Endodermal cell (in vitro differentiated cells): ENCODE measurements around the gene PIEZO2. TPM values are rescaled to one million over a fixed set of nuclear protein-coding genes. Genes with fewer than 3 reads are reported as not detected.

Experiments
- DNase-seq: peaks from one replicate; pipeline ENCODE4 v3.0.0-alpha.2; 2017
- H3K27ac ChIP-seq: 2 replicates; pipeline ENCODE4 v1.5.1; 2013; ENCODE audit warnings: mild to moderate bottlenecking, low read depth, low read length, moderate library complexity
- H3K27me3 ChIP-seq: 2 replicates; pipeline ENCODE4 v1.6.1; 2013; ENCODE audit warnings: mild to moderate bottlenecking, low read length, moderate library complexity; ENCODE audit not compliant: insufficient read depth, control insufficient read depth, poor library complexity, severe bottlenecking
- H3K36me3 ChIP-seq: 2 replicates; pipeline ENCODE4 v1.7.0; 2013; ENCODE audit warnings: mild to moderate bottlenecking, low read length, moderate library complexity; ENCODE audit not compliant: control insufficient read depth, insufficient read depth
- H3K4me1 ChIP-seq: one replicate; pipeline ENCODE4 v1.7.0; 2013; ENCODE audit warnings: low read length; ENCODE audit not compliant: control insufficient read depth, insufficient read depth
- H3K4me3 ChIP-seq: 2 replicates; pipeline ENCODE4 v1.5.1; 2013; ENCODE audit warnings: mild to moderate bottlenecking, low read length, moderate library complexity
- H3K9ac ChIP-seq: 2 replicates; pipeline ENCODE4 v1.6.1; 2013; ENCODE audit warnings: mild to moderate bottlenecking, low read length, moderate library complexity; ENCODE audit not compliant: poor library complexity, severe bottlenecking; ENCODE audit errors: extremely low read depth
- H3K9me3 ChIP-seq: 2 replicates; pipeline ENCODE4 v1.6.1; 2013; ENCODE audit warnings: mild to moderate bottlenecking, low read length, moderate library complexity; ENCODE audit not compliant: control insufficient read depth
- H3K27ac Mint-ChIP-seq: 2 replicates; pipeline ENCODE4 v1.8.0; 2020; ENCODE audit warnings: mixed read lengths
- H3K27me3 Mint-ChIP-seq: 2 replicates; pipeline ENCODE4 v1.8.0; 2021; ENCODE audit warnings: mild to moderate bottlenecking, mixed read lengths; ENCODE audit not compliant: insufficient read depth
- H3K36me3 Mint-ChIP-seq: 2 replicates; pipeline ENCODE4 v1.8.0; 2020; ENCODE audit warnings: low read depth, mixed read lengths
- H3K4me1 Mint-ChIP-seq: 2 replicates; pipeline ENCODE4 v1.8.0; 2020; ENCODE audit warnings: mixed read lengths
- H3K4me3 Mint-ChIP-seq: 2 replicates; pipeline ENCODE4 v1.8.0; 2020; ENCODE audit warnings: mild to moderate bottlenecking, moderate library complexity, mixed read lengths
- H3K9me3 Mint-ChIP-seq: 2 replicates; pipeline ENCODE4 v1.8.0; 2020; ENCODE audit warnings: mild to moderate bottlenecking, mixed read lengths
- CTCF ChIP-seq: fragments of 200-600 bp; sonication (generic); conservative IDR thresholded peaks from 2 replicates; pipeline ENCODE4 v1.5.0; 2021; ENCODE audit warnings: antibody characterized with exemption, mild to moderate bottlenecking
- WGBS, 2 experiments: methylation state at CpG; one replicate each; pipeline versions ENCODE4 v1.1.5 to v1.1.7; 2013; ENCODE audit warnings: missing lambda C conversion rate in 2 of 2, mixed read lengths in 1 of 2; ENCODE audit not compliant: insufficient coverage in 1 of 2, insufficient read length in 1 of 2; 5-methylcytosine and 5-hydroxymethylcytosine counted together
- total RNA-seq, 2 donors: library from RNA; stranded (reverse); fragmentation: NEBNext Ultra II Directional in 1 of 2; extraction: Animal tissue kit (Norgen Biotek cat#: 25700) in 1 of 2; gene quantifications; 2 replicates in 1 of 2; 3 replicates in 1 of 2; pipeline ENCODE4 v1.2.1, GENCODE V29; 2021

The PIEZO2 gene
- total RNA-seq, 2 donors from 2014 or later, result 7.3 to 12.1 TPM

GRCh38 chr18:10893761-10894160 lies 255.6 kb downstream of the PIEZO2 start:
- Mint-ChIP-seq H3K9me3 (no peaks in the 10 kb centered on the region), H3K4me1 (peaks cover 16% of the 10 kb centered on the region), H3K4me3 (no peak overlapping the region), H3K27me3 (peaks cover 4% of the 10 kb centered on the region), H3K27ac (no peak overlapping the region), H3K36me3 (no peaks in the 10 kb centered on the region)
- H3K4me3 ChIP-seq, result no peak overlapping the region
- no peak overlapping the region for H3K9ac ChIP-seq
- H3K27ac ChIP-seq, result no peak overlapping the region
- no peaks in the 10 kb centered on the region for H3K36me3 ChIP-seq
- no peaks in the 10 kb centered on the region for H3K27me3 ChIP-seq
- no peaks in the 10 kb centered on the region for H3K4me1 ChIP-seq
- no peak for DNase-seq
- H3K9me3 ChIP-seq, result no peaks in the 10 kb centered on the region
- no peak for TF ChIP-seq CTCF
- WGBS, 2 experiments, result 93 to 100% methylated on average over 3 to 5 of the region's 5 CpGs

- Histone ChIP-seq H3K9me3 (no peaks in the 10 kb centered on the region), H3K27ac (no peak overlapping the region), H3K4me1 (no peaks in the 10 kb centered on the region), H3K27me3 (no peaks in the 10 kb centered on the region), H3K4me3 (no peak overlapping the region), H3K36me3 (no peaks in the 10 kb centered on the region), H3K9ac (no peak overlapping the region)
- no peaks in the 10 kb centered on the region for H3K36me3 Mint-ChIP-seq
- H3K4me3 Mint-ChIP-seq, result no peak overlapping the region
- H3K4me1 Mint-ChIP-seq, result peaks cover 16% of the 10 kb centered on the region
- no peak for DNase-seq
- H3K27me3 Mint-ChIP-seq, result peaks cover 4% of the 10 kb centered on the region
- 85 to 100% methylated on average over 1 to 2 of the region's 2 CpGs for WGBS, 2 experiments
- no peak for TF ChIP-seq CTCF
- no peak overlapping the region for H3K27ac Mint-ChIP-seq
- H3K9me3 Mint-ChIP-seq, result no peaks in the 10 kb centered on the region
Measured at GRCh38 chr18:10893196-10893595, 256.2 kb downstream of the PIEZO2 start.

- Histone ChIP-seq H3K9me3 (no peaks in the 10 kb centered on the region), H3K9ac (no peak overlapping the region), H3K36me3 (no peaks in the 10 kb centered on the region), H3K27me3 (no peaks in the 10 kb centered on the region), H3K4me1 (no peaks in the 10 kb centered on the region), H3K4me3 (no peak overlapping the region), H3K27ac (no peak overlapping the region)
- no peak overlapping the region for H3K27ac Mint-ChIP-seq
- H3K4me3 Mint-ChIP-seq, result no peak overlapping the region
- H3K27me3 Mint-ChIP-seq, result peaks cover 4% of the 10 kb centered on the region
- no peaks in the 10 kb centered on the region for H3K36me3 Mint-ChIP-seq
- peaks cover 16% of the 10 kb centered on the region for H3K4me1 Mint-ChIP-seq
- H3K9me3 Mint-ChIP-seq, result no peaks in the 10 kb centered on the region
- DNase-seq, result no peak
- 100% methylated on average over 1 of the region's 1 CpG; no CpG with 5 or more reads in 1 of the 2 experiments for WGBS, 2 experiments
- no peak for TF ChIP-seq CTCF
Measured at GRCh38 chr18:10892786-10893185, 256.6 kb downstream of the PIEZO2 start.
